Bronchial epithelial cell (primary cell): ENCODE results near the gene POMP. TPM values are rescaled to one million over a fixed set of nuclear protein-coding genes. Genes with fewer than 3 reads are reported as not detected.
A peak's percentile ranks its signal among the peaks of the same experiment; 100 is the strongest.

Experiments used
- DNase-seq: peaks from one replicate; pipeline ENCODE4 v3.0.0-alpha.2; 2010; ENCODE audit warnings: low read depth
- FAIRE-seq: peaks from 2 replicates; lab custom pipeline; 2011; peaks lifted over from hg19 to GRCh38; lab: Jason Lieb, UNC
- H3K27me3 ChIP-seq: 2 replicates; pipeline ENCODE4 v1.5.1; 2011; ENCODE audit warnings: low read length; ENCODE audit not compliant: control insufficient read depth, insufficient read depth
- H3K36me3 ChIP-seq: 2 replicates; pipeline ENCODE4 v1.5.1; 2011; ENCODE audit warnings: low read length; ENCODE audit not compliant: control insufficient read depth, insufficient read depth
- H3K4me3 ChIP-seq: 2 replicates; pipeline ENCODE4 v1.5.1; 2011; ENCODE audit warnings: mild to moderate bottlenecking, low read depth, low read length, control low read depth
- CTCF ChIP-seq: IDR thresholded peaks from 2 replicates; pipeline ENCODE4 v1.5.1; 2011; ENCODE audit warnings: mild to moderate bottlenecking, moderate library complexity, low read length, control low read depth, inconsistent platforms; ENCODE audit not compliant: insufficient read depth, severe bottlenecking
- total RNA-seq: library from RNA; depleted of rRNA; stranded (reverse); fragments of >200 nt; gene quantifications from 2 replicates; pipeline ENCODE4 v1.2.1, GENCODE V29; 2014

POMP gene
- total RNA-seq, 1 donor from 2014 or later, result 51.9 TPM

- no peak for DNase-seq
Observed at GRCh38 chr13:28630869-28631268, 28.1 kb upstream of the POMP start.

DNA sequence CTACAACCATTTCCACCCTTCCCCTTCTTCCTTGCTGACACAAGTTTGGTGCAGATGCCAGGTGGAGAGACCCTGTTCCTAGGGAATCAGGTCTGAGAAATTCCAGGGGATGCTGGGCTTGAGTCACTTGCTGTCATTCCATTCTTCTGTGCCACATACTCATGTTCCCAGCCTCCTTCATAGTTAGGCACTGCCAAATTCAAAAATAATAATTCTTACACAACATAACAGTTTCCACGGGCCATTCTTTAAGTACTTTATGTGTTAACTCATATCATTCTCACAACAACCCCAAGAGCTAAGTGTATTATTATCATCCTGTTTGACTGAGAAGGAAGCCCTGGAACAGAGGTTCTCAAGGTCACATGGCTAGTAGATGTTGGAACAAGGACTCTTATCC, 27.1 kb upstream of the POMP start:
- Histone ChIP-seq H3K4me3 (no peak overlapping the region), H3K36me3 (no peaks in the 10 kb centered on the region), H3K27me3 (no peaks in the 10 kb centered on the region)
- DNase-seq (no peak), FAIRE-seq (no peak)
- TF ChIP-seq CTCF, result no peak

More at GRCh38 chr13:28630869-28631268, 28.1 kb upstream of the POMP start:
- Histone ChIP-seq H3K36me3 (no peaks in the 10 kb centered on the region), H3K4me3 (no peak overlapping the region), H3K27me3 (no peaks in the 10 kb centered on the region)
- no peak for FAIRE-seq
- no peak for TF ChIP-seq CTCF

- no peak for TF ChIP-seq CTCF
- H3K4me3 ChIP-seq, result no peak overlapping the region
- H3K36me3 ChIP-seq, result no peaks in the 10 kb centered on the region
- no peak for DNase-seq
- H3K27me3 ChIP-seq, result no peaks in the 10 kb centered on the region
- FAIRE-seq, result no peak
Observed at GRCh38 chr13:28636069-28636468, 22.9 kb upstream of the POMP start.

GRCh38 chr13:28636677-28637317, 22.1 kb upstream of the POMP start:
- no peak overlapping the region for H3K4me3 ChIP-seq
- DNase-seq (peak; percentile 66), FAIRE-seq (peak; percentile 89)
- no peaks in the 10 kb centered on the region for H3K36me3 ChIP-seq
- no peaks in the 10 kb centered on the region for H3K27me3 ChIP-seq
- TF ChIP-seq CTCF, result peak; percentile 88

DNA sequence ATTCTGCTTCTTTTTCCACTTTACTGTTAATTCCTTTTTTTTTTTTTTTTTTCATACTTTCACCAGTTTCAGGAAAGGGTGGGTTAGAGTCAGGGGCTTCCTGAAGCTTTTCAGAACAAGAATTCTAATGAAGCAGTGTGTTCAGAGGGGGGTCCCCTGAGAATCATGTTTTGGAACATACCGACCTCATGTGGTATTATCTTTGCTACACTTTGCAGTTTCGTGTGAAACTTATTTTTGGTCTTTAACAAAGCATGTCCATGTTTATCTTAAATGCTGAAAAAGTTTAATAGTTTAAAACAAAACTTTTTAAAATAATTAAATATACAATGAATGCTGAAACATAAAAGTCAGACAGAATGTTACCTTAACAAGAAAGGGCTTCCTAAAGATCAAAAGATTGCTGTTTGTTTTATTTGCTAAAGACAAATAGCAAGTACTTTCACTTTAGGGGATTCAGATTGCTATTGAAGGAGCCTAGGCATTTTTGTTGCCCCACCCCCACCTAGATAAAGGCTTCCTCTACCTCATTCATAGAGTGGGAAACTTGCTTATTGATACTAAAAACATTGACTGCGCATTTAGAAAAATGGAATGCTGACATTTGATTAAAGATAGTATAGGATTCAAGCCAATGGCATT, 21.1 kb upstream of the POMP start:
- H3K4me3 ChIP-seq, result no peak overlapping the region
- TF ChIP-seq CTCF, result no peak
- H3K27me3 ChIP-seq, result no peaks in the 10 kb centered on the region
- DNase-seq (no peak), FAIRE-seq (no peak)
- no peaks in the 10 kb centered on the region for H3K36me3 ChIP-seq

DNA sequence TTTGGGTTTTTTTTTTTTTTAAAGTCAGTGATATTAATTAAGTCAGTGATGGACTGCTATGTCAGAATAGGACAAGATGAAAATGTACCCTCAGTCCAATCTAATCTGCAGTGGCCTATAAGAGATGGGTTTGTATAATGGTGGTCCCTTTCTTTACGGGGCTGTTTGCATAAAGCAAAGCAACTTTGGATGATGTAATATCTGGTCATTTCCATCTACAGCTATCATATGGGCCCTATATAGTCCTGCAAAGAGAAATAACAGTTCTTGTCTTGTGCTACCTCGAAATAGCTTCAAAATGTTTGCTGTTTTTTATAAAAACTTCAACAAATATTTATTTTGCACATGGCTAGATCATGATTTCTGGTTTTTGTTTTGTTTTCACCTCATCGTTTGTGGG, 20.2 kb upstream of the POMP start:
- no peak for TF ChIP-seq CTCF
- FAIRE-seq (no peak), DNase-seq (no peak)
- H3K4me3 ChIP-seq, result no peak overlapping the region
- no peaks in the 10 kb centered on the region for H3K27me3 ChIP-seq
- no peaks in the 10 kb centered on the region for H3K36me3 ChIP-seq
